GM12878 (cell line): ENCODE results near the gene MYOZ1. TPM values are rescaled to one million over a fixed set of nuclear protein-coding genes. Genes with fewer than 3 reads are reported as not detected.

Experiments
- ASH2L ChIP-seq: fragments of 300-600, 200-600 bp; sonication (generic); IDR thresholded peaks from 2 replicates; pipeline ENCODE4 v1.6.1; 2017; ENCODE audit warnings: low read depth, mild to moderate bottlenecking, borderline replicate concordance
- ATF3 ChIP-seq: IDR thresholded peaks from 2 replicates; pipeline ENCODE4 v1.6.1; 2011; ENCODE audit warnings: low read depth, mild to moderate bottlenecking, low read length, moderate library complexity, borderline replicate concordance; ENCODE audit errors: extremely low read depth
- BACH1 ChIP-seq: fragments of 450-650 bp; IDR thresholded peaks from 2 replicates; pipeline ENCODE4 v1.6.1; 2017; ENCODE audit warnings: mild to moderate bottlenecking, borderline replicate concordance
- BRCA1 ChIP-seq: IDR thresholded peaks from 2 replicates; pipeline ENCODE4 v1.6.1; 2011; ENCODE audit warnings: low read depth, low read length, improper control_type of control experiment
- CEBPB ChIP-seq, 2 experiments: fragments of 150-350 bp in 1 of 2; IDR thresholded peaks; 2 replicates each; pipeline ENCODE4 v1.6.1; 2012 to 2014; ENCODE audit warnings: low read depth in 2 of 2, low read length in 2 of 2, borderline replicate concordance in 1 of 2, inconsistent platforms in 1 of 2
- CREM ChIP-seq: IDR thresholded peaks from 2 replicates; pipeline ENCODE4 v1.6.1; 2014; ENCODE audit warnings: antibody characterized with exemption, low read depth
- E2F4 ChIP-seq: IDR thresholded peaks from 2 replicates; pipeline ENCODE4 v1.6.1; 2012; ENCODE audit warnings: low read depth, low read length, improper control_type of control experiment
- EP300 ChIP-seq, 2 experiments: fragments of 150-350 bp in 1 of 2; IDR thresholded peaks; 2 replicates each; pipeline ENCODE4 v1.6.1; 2011 to 2012; ENCODE audit warnings: low read depth in 2 of 2, low read length in 2 of 2, borderline replicate concordance in 1 of 2, improper control_type of control experiment in 1 of 2, inconsistent platforms in 1 of 2; ENCODE audit not compliant: control insufficient read depth in 1 of 2
- EZH2 ChIP-seq: IDR thresholded peaks from 2 replicates; pipeline ENCODE4 v1.6.1; 2012; ENCODE audit warnings: low read depth, mild to moderate bottlenecking, control low read depth, inconsistent platforms, low read length, borderline replicate concordance; ENCODE audit not compliant: control insufficient read depth
- FOXK2 ChIP-seq: fragments of 450-650 bp; IDR thresholded peaks from 2 replicates; pipeline ENCODE4 v1.6.1; 2017; ENCODE audit warnings: mild to moderate bottlenecking, moderate library complexity
- HDGF ChIP-seq: fragments of 450-650 bp; IDR thresholded peaks from 2 replicates; pipeline ENCODE4 v1.6.1; 2016; ENCODE audit warnings: antibody characterized with exemption
- MAX ChIP-seq: IDR thresholded peaks from 2 replicates; pipeline ENCODE4 v1.6.1; 2012; ENCODE audit warnings: low read depth, low read length, improper control_type of control experiment
- NBN ChIP-seq: fragments of 450-650 bp; IDR thresholded peaks from 2 replicates; pipeline ENCODE4 v1.6.1; 2016
- NFYB ChIP-seq: IDR thresholded peaks from 2 replicates; pipeline ENCODE4 v1.6.1; 2011; ENCODE audit warnings: low read depth, mild to moderate bottlenecking, low read length, improper control_type of control experiment, moderate library complexity; ENCODE audit not compliant: insufficient read depth
- PAX8 ChIP-seq: fragments of 450-650 bp; IDR thresholded peaks from 2 replicates; pipeline ENCODE4 v1.6.1; 2017; ENCODE audit warnings: mild to moderate bottlenecking, moderate library complexity
- POLR2AphosphoS5 ChIP-seq: IDR thresholded peaks from 2 replicates; pipeline ENCODE4 v1.6.1; 2011; ENCODE audit warnings: mild to moderate bottlenecking, low read length, inconsistent platforms
- RFX5 ChIP-seq: IDR thresholded peaks from 2 replicates; pipeline ENCODE4 v1.6.1; 2011; ENCODE audit warnings: low read depth, low read length, improper control_type of control experiment
- SMARCA5 ChIP-seq: fragments of 450-650 bp; IDR thresholded peaks from 2 replicates; pipeline ENCODE4 v1.6.1; 2017; ENCODE audit warnings: mild to moderate bottlenecking
- TAF1 ChIP-seq: IDR thresholded peaks from 2 replicates; pipeline ENCODE4 v1.6.1; 2011; ENCODE audit warnings: mild to moderate bottlenecking, low read depth, low read length, borderline replicate concordance
- ZBED1 ChIP-seq: IDR thresholded peaks from 2 replicates; pipeline ENCODE4 v1.6.1; 2016; ENCODE audit warnings: borderline replicate concordance
- ZNF207 ChIP-seq: fragments of 450-650 bp; IDR thresholded peaks from 2 replicates; pipeline ENCODE4 v1.6.1; 2014; ENCODE audit warnings: antibody characterized with exemption, mild to moderate bottlenecking, borderline replicate concordance
- ZNF274 ChIP-seq: IDR thresholded peaks from one replicate; pipeline ENCODE4 v1.8.0; 2011; ENCODE audit not compliant: insufficient read length, insufficient read depth
- polyA plus RNA-seq, 11 experiments: library from polyadenylated mRNA; depleted of rRNA in 4 of 11; unstranded in 6 of 11; stranded (reverse) in 5 of 11; fragments of >200 nt; fragmentation: Nextera tagmentation in 4 of 11; fragmentation: Illumina TruSeq in 1 of 11; extraction: Ambion mirVana in 4 of 11; extraction: Trizol in 1 of 11; gene quantifications; 1 replicate in 1 of 11; 2 replicates in 10 of 11; pipeline versions ENCODE4 v1.2.1 to v1.2.3, GENCODE V29; 2011 to 2016; ENCODE audit warnings: inconsistent platforms in 2 of 11, missing spikeins in 2 of 11, low read depth in 1 of 11
- total RNA-seq, 4 experiments: library from RNA; depleted of rRNA in 3 of 4; stranded (reverse); fragments of >200 nt in 3 of 4; fragmentation: Illumina TruSeq in 1 of 4; extraction: Trizol in 1 of 4; gene quantifications; 2 replicates each; pipeline versions ENCODE4 v1.2.1 to v1.2.3, GENCODE V29; 2013 to 2021
- TF ChIP-seq, protein P1 (sequence below): fragments of 450-650 bp; IDR thresholded peaks from 2 replicates; pipeline ENCODE4 v1.6.1; 2017; ENCODE audit warnings: mild to moderate bottlenecking, moderate library complexity

Gene MYOZ1
- total and polyA plus RNA-seq, 10 of the 15 experiments (the other 5 are each of a cell fraction or from before 2014, with no cell fraction given): 0.05 to 2.0 (median 0.62) TPM

- TF ChIP-seq BACH1 (peak; percentile 97), ATF3 (no peak), ZNF274 (no peak), ASH2L (no peak), PAX8 (peak; percentile 65; the same call in 1 of the 2 replicates), ZNF207 (peak; percentile 71; the same call in 1 of the 2 replicates), NBN (peak; percentile 43), EZH2 (no peak), NFYB (no peak), CREM (peak; percentile 36; the same call in 1 of the 2 replicates), TAF1 (peak; percentile 89), CEBPB (IDR thresholded peaks at IDR 0.05; ENCODE audit: borderline replicate concordance in 1 of 2, low read depth in 2 of 2, low read length in 2 of 2) (no peak), BRCA1 (peak; percentile 88), POLR2AphosphoS5 (peak; percentile 95), FOXK2 (no peak), HDGF (no peak), MAX (0 out of 2 replicates have a peak, but pooled peaks have one; percentile 34), SMARCA5 (no peak), ZBED1 (peak; percentile 90), RFX5 (0 out of 2 replicates have a peak, but pooled peaks have one; percentile 23), EP300 (IDR thresholded peaks at IDR 0.05; ENCODE audit: borderline replicate concordance in 1 of 2, control insufficient read depth in 1 of 2, low read depth in 2 of 2, low read length in 2 of 2) (0 out of 4 replicates have a peak, but pooled peaks of 1 of the 2 experiments have one; percentile 10), E2F4 (no peak)
- TF ChIP-seq, protein P1, sequence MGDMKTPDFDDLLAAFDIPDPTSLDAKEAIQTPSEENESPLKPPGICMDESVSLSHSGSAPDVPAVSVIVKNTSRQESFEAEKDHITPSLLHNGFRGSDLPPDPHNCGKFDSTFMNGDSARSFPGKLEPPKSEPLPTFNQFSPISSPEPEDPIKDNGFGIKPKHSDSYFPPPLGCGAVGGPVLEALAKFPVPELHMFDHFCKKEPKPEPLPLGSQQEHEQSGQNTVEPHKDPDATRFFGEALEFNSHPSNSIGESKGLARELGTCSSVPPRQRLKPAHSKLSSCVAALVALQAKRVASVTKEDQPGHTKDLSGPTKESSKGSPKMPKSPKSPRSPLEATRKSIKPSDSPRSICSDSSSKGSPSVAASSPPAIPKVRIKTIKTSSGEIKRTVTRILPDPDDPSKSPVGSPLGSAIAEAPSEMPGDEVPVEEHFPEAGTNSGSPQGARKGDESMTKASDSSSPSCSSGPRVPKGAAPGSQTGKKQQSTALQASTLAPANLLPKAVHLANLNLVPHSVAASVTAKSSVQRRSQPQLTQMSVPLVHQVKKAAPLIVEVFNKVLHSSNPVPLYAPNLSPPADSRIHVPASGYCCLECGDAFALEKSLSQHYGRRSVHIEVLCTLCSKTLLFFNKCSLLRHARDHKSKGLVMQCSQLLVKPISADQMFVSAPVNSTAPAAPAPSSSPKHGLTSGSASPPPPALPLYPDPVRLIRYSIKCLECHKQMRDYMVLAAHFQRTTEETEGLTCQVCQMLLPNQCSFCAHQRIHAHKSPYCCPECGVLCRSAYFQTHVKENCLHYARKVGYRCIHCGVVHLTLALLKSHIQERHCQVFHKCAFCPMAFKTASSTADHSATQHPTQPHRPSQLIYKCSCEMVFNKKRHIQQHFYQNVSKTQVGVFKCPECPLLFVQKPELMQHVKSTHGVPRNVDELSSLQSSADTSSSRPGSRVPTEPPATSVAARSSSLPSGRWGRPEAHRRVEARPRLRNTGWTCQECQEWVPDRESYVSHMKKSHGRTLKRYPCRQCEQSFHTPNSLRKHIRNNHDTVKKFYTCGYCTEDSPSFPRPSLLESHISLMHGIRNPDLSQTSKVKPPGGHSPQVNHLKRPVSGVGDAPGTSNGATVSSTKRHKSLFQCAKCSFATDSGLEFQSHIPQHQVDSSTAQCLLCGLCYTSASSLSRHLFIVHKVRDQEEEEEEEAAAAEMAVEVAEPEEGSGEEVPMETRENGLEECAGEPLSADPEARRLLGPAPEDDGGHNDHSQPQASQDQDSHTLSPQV: no peak
Measured at GRCh38 chr10:73625884-73626752, 15.2 kb downstream of the MYOZ1 start (continued).
